Fibroblast of skin of abdomen (primary cell): Measurements from ENCODE around the gene ISLR2. TPM values are rescaled to one million over a fixed set of nuclear protein-coding genes. Genes with fewer than 3 reads are reported as not detected.
"Not testable (repeated sequence)": the region's sequence is repeated elsewhere in the genome, so short reads cannot be mapped to it uniquely, and the experiment has no call there.

ENCODE experiments used
- DNase-seq: peaks from one replicate; pipeline ENCODE4 v3.0.0-alpha.2; 2013
- polyA plus RNA-seq, 2 experiments: library from polyadenylated mRNA; unstranded; fragments of 120-200 nt; gene quantifications; one replicate each; pipeline ENCODE4 v1.2.1, GENCODE V29; 2013; ENCODE audit not compliant: insufficient read length in 2 of 2

The ISLR2 gene
- 0.33 TPM for polyA plus RNA-seq (2013, experiment 1 of 2; ENCODE audit: insufficient read length)
- polyA plus RNA-seq (2013, experiment 2 of 2; ENCODE audit: insufficient read length): 0.07 TPM

GRCh38 chr15:74130155-74130848 lies at the start of gene ISLR2:
TSS of gene ISLR2 (plus strand) at chr15:74130586. CDS start at chr15:74132755, 2,169 bp downstream.
- no peak for DNase-seq

- DNase-seq: not testable (repeated sequence)
Measured at GRCh38 chr15:74082450-74082849, 47.9 kb upstream of the ISLR2 start, which contains the start of gene GOLGA6A. TSS of gene GOLGA6A (minus strand) at chr15:74082550. CDS start at chr15:74082509, 41 bp downstream.

DNA sequence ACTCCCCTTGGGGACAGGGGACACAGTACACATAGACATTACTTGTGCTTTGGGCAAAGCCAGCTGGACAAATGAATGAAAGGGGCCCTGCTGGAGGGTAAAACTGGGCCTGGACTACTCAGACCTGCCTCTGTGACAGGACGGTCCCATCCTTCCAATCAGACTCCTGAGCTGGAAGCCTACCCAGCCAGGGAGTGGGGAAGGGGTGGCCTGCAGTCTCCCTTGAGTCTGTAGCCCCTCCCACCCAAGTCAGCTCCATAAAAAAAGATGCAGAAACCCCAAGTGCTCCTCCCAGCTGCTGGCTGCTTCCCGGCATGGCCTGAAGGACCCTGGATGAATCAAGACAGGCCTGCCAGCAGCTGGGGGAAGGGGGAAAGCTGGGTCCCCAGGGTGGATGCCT lies 35.8 kb upstream of the ISLR2 start:
- DNase-seq: not testable (repeated sequence)

GRCh38 chr15:74095610-74096009 lies 34.8 kb upstream of the ISLR2 start:
- DNase-seq: not testable (repeated sequence)

DNA sequence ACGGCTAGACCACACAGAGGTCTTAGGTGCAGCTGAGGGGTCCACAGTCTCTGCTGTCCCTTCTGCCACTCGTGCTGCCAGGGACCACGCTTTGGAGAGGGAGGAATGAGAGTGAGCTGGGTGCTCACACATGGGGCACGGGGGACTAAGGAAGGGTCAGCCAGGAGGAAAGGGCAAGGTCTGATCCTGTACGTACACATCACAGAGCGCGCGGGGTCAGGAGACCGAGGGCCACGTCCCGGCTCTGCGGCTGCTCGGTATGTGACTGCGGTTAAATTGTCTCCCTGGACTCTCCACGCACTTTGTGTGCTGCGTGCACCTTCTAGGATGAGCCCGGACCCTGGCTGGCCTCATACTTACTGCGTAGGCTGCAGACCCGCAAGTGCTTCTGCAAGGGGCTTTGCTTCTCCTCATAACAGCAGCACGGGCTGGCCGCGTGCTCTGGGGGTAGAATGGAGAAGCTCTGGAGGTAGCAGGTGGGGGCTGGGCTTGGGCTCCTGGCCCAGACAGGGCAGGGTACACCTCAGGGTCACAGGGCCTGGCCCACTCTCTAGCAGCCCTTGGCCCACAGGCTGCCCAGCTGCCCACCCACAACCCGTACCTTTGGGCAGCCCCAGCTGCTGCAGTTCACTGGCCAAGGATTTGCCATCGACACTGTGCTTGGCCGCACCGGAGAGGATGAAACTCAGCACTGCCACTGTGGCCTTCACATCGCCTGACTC lies 33.5 kb upstream of the ISLR2 start:
- DNase-seq: not testable (repeated sequence)

DNA sequence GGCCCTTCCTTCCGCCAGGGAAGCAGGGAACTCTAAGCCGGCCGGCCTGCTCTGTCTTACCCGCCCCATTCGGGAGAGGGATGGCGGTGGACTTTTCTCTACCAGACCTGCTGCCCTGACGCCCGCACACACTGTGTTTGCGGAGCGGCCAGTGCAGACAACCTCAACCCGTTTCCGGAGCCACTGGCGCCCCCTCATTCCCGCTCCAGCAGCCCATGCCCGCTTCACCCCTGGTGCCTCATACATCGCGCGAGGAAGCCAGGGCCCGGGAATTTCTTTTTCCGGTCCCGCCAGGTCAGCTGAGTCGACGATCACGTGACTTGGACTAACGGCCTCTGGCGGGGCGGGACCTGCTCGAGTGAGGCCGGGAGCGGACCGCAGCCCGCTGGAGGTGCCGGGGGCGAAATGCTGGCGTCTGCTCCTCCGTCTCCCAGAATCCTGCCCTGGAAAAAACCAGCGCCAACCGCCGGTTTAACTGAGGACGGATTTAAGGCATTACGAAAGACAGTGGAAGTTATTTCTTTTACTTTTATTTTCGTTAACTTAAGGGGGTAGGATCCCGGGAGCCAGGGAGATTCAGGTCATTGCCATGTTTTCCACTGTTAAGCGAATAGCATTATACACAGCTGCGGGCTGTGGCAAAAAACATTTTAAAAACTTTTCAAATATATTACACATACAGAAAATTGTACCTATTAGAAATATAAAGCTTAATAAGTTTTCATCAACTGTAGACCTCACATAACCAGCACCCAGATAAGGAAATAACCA lies 30.2 kb upstream of the ISLR2 start:
- peak; percentile 95 for DNase-seq

DNA sequence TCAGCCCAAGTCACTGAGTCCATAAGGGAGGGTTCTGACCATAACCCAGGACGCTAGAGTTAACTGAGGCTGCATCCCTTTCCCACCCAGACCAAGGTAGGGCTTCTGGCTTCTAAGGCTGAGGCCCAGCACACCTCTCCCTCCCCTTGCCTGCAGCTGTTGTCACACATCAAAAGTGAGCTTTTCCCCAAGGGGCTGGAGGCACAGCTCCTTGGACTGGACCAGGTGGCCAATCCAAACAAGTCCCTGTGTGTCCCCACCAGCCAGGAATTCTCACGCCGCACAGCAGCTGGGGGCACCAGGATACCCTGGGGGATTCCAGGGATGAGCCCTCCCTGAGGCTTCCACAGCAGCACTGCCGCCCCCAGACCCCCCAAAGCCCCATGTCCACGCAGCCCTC lies 22.3 kb upstream of the ISLR2 start:
- DNase-seq: no peak

DNA sequence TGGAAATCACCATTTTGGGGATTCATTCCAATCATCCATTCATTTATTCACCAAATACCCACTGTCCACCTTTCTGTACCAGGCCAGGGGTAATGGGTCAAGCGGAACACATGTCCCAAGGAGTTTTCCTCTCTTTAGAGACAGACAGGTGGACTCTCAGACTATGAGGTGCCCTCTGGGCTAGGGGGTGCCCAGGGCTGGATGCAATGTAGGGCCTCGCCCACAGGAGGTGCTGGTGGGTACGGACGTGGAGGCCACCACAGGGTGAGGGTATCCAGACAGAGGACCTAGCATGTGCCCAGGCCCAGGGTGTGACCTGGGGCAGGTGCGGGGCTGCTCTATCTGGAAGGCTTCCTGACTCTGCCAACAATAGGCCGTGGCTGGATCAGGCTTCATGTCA lies 21.8 kb upstream of the ISLR2 start:
- not testable (repeated sequence) for DNase-seq

DNA sequence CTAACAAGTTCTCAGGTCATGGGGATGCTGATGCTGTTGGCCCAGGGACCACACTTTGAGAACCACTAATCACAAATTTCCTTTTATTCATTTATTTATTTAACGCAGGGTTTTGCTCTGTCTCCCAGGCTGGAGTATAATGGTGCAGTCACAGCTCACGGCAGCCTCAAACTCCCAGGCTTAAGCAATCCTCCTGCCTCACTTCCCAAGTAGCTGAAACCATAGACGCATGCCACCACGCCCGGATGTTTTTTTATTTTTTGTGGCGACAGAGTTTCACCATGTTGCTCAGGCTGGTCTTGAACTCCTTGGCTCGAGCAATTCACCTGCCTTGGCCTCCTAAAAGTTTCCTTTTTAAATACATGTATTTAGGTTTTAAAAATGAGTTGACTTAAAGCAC lies 20.7 kb upstream of the ISLR2 start:
- DNase-seq: no peak

DNA sequence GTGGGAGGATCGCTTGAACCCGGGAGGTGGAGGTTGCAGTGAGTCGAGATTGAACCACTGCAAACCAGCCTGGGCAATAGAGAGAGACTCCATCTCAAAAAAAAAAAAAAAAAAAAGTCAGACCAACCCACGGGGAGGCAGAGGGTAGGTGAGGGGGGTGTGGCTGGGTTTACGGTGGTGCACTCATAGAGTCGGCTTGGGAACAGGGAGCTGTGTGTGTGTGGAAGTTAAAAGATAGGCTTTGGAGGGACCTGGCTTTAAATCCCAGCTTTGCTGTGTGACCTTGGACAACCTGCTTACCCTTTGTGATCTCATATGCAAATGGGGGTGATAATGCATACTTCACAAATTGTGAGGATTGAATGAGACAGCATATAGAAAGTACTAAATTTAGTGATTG lies 10.0 kb upstream of the ISLR2 start:
- DNase-seq: no peak

- DNase-seq: no peak
Measured at GRCh38 chr15:74121039-74121438, 9.3 kb upstream of the ISLR2 start.

GRCh38 chr15:74121858-74122257 lies 8.5 kb upstream of the ISLR2 start:
- no peak for DNase-seq

GRCh38 chr15:74122403-74123130 lies 7.8 kb upstream of the ISLR2 start:
- DNase-seq: no peak

GRCh38 chr15:74123131-74123429 lies 7.3 kb upstream of the ISLR2 start:
- DNase-seq: no peak

DNA sequence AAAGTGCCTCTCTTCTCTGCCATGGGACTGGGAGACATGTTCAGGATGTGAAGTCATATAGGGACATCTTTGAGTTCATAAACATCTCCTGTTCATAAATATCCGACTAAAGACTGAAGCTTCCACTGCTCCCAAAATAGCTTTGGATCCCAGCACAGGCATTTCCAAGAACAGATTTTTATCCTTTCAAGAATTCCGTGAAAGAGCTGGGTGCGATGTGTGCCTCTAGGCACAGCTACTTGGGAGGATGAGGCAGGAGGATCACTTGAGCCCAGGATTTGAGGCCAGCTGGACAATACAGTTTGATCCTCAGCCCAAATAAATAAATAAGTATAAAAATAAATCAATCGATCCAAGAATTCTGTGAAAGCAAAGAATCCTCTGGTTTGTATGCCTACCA lies 6.7 kb upstream of the ISLR2 start:
- DNase-seq: no peak

DNA sequence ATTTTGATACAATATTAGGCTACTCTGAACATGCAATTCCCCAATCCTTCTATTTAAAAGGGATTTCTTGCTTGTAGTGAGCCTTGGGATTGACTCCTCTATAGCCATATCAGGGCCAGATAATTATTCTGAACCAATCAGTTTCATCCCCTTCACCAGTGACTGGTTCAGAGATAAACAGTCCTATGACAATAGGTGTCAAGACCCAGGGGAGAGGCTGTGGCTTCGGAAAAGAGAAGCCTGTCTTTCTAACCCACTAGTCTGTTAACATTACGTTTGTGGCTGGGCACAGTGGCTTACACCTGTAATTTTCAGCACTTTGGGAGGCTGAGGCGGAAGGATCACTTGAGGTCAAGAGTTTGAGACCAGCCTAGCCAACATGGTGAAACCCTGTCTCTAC lies 6.2 kb upstream of the ISLR2 start:
- DNase-seq: no peak

- peak; percentile 47 for DNase-seq
Measured at GRCh38 chr15:74124759-74125158, 5.6 kb upstream of the ISLR2 start.

DNA sequence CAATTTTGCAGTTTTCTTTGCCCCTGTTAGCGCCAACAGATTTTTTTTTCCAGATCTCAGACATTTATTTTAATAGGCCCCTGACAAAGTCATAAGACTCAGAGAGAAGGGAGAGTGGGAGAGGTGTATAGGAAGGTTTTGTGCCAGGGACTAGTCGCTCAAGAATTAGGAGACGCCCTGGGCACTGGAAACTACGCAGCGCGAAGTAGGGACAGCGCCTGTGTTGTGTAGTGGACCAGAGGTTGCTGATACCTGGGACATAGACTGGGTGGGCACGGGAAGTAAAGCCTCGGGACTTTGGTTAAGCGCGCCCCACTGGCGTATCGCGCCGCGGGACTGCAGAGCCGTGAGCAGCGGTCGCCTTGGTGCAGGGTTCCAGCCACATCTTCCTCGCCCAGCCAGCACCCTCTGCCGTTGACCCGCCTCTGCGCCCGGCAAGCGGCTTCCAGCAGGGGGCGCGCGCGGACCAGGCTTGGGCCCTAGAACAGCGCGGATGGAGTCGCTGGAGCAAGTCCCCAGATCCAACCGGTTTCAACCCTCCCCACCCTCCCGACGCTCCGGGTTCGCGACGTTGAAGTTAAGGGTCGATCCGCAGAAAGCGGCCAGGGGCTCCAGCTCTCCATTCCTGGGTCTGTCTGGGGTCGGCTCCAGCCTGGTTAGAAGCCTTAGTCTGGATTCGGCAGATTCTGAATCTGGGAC lies 3.0 kb upstream of the ISLR2 start:
- peak; percentile 82 for DNase-seq

DNA sequence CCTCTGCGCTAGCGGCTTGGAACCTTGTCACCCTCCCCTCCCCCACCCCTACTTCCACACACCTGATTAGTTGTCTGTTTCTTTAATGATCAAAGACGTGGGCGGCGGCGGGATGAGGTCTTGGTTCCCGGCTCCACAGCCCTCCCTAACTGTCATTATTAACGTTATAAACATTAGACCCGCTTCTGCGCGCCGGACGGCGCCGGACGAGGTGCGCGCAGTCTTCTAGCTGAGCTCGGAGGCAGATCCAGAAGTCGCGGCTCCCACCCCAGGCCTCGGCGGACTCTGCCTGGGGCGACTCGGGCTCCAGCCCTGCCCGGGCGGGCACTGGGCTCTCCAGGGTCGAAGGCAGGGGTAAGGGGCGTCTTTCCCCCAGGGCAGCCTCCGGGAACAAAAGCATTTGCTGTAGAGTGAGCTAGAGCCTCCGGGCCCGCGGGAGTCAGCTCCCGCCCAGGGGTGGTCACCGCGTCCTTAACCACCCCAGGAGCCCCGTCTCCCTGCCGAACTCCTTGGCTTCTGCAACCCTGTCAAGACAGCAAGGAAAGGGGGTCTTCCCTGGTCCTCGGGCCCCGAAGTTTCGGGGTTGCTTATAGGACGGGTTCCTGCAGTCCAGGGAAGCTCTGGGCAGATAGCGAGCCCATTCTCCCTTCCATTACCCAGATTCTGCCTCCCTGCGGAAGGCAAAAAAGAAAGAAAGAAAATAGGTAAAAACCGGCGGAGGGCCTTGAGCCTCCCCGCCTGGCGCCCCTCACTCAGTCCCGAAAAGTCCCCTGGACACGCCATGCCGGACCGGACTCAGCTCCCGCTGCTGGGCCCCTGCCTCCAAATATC lies 2.2 kb upstream of the ISLR2 start:
- DNase-seq: no peak

GRCh38 chr15:74128785-74129585 lies 1.4 kb upstream of the ISLR2 start:
- DNase-seq: no peak
